Measurements from ENCODE around the gene TEX261. TPM values are rescaled to one million over a fixed set of nuclear protein-coding genes. Genes with fewer than 3 reads are reported as not detected.

Gene TEX261
- total RNA-seq, 1 donor from 2014 or later, result 50.7 TPM

GRCh38 chr2:70941701-70942100 lies 53.0 kb downstream of the TEX261 start:
- no peak for DNase-seq
- Histone ChIP-seq H3K4me1 (no peaks in the 10 kb centered on the region), H3K27me3 (ENCODE audit: low read depth) (peaks cover 69% of the 10 kb centered on the region), H3K9me3 (replicated peaks) (no peaks in the 10 kb centered on the region), H3K4me3 (no peak overlapping the region), H3K27ac (replicated peaks) (no peak overlapping the region), H3K36me3 (no peaks in the 10 kb centered on the region)
- intact Hi-C loops (cut with micrococcal nuclease), result no loop called here
- TF ChIP-seq CTCF (IDR thresholded peaks at IDR 0.05; ENCODE audit: borderline replicate concordance), result no peak

- DNase-seq, result no peak
- H3K4me3 ChIP-seq, result no peak overlapping the region
- H3K27ac ChIP-seq (replicated peaks), result no peak overlapping the region
- TF ChIP-seq CTCF (IDR thresholded peaks at IDR 0.05; ENCODE audit: borderline replicate concordance), result no peak
- H3K9me3 ChIP-seq (replicated peaks), result no peaks in the 10 kb centered on the region
- H3K4me1 ChIP-seq, result no peaks in the 10 kb centered on the region
- H3K27me3 ChIP-seq (ENCODE audit: low read depth), result peaks cover 65% of the 10 kb centered on the region
- no peaks in the 10 kb centered on the region for H3K36me3 ChIP-seq
- intact Hi-C loops (cut with micrococcal nuclease), result no loop called here
Measured at GRCh38 chr2:70941186-70941585, 53.5 kb downstream of the TEX261 start.

- DNase-seq, result no peak
- Histone ChIP-seq H3K27me3 (ENCODE audit: low read depth) (peaks cover 65% of the 10 kb centered on the region), H3K4me3 (no peak overlapping the region), H3K9me3 (replicated peaks) (no peaks in the 10 kb centered on the region), H3K4me1 (no peaks in the 10 kb centered on the region), H3K36me3 (no peaks in the 10 kb centered on the region), H3K27ac (replicated peaks) (no peak overlapping the region)
- TF ChIP-seq CTCF (IDR thresholded peaks at IDR 0.05; ENCODE audit: borderline replicate concordance), result no peak
- intact Hi-C loops (cut with micrococcal nuclease), result no loop called here
Measured at GRCh38 chr2:70939839-70940580, 54.7 kb downstream of the TEX261 start.

- H3K27me3 ChIP-seq (ENCODE audit: low read depth), result peaks cover 59% of the 10 kb centered on the region
- no peaks in the 10 kb centered on the region for H3K4me1 ChIP-seq
- DNase-seq, result no peak
- no peaks in the 10 kb centered on the region for H3K36me3 ChIP-seq
- no peak overlapping the region for H3K27ac ChIP-seq (replicated peaks)
- intact Hi-C loops (cut with micrococcal nuclease), result no loop called here
- no peaks in the 10 kb centered on the region for H3K9me3 ChIP-seq (replicated peaks)
- TF ChIP-seq CTCF (IDR thresholded peaks at IDR 0.05; ENCODE audit: borderline replicate concordance), result no peak
- no peak overlapping the region for H3K4me3 ChIP-seq
Measured at GRCh38 chr2:70939001-70939838, 55.5 kb downstream of the TEX261 start.

GRCh38 chr2:70938586-70938950 lies 56.1 kb downstream of the TEX261 start:
- DNase-seq, result no peak

More at GRCh38 chr2:70938586-70938950, 56.1 kb downstream of the TEX261 start:
- Histone ChIP-seq H3K4me1 (no peaks in the 10 kb centered on the region), H3K36me3 (no peaks in the 10 kb centered on the region), H3K9me3 (replicated peaks) (no peaks in the 10 kb centered on the region), H3K27me3 (ENCODE audit: low read depth) (peaks cover 52% of the 10 kb centered on the region), H3K4me3 (no peak overlapping the region), H3K27ac (replicated peaks) (no peak overlapping the region)
- no peak for TF ChIP-seq CTCF (IDR thresholded peaks at IDR 0.05; ENCODE audit: borderline replicate concordance)
- intact Hi-C loops (cut with micrococcal nuclease), result no loop called here
